DOHH2 (cell line): Measurements from ENCODE around the gene PIP5K1A.

Experiments
- H3F3A ChIP-seq: fragments of 200-600 bp; sonication (generic), shearing (Covaris generic); 2 replicates; pipeline ENCODE4 v1.6.0; 2016; ENCODE audit warnings: antibody characterized with exemption, mild to moderate bottlenecking; ENCODE audit not compliant: control insufficient read depth, insufficient read depth
- H3K27ac ChIP-seq: fragments of 200-600 bp; sonication (generic); 2 replicates; pipeline ENCODE4 v1.5.1; 2014; ENCODE audit warnings: low read depth, mild to moderate bottlenecking, low read length, moderate library complexity
- H3K27me3 ChIP-seq: fragments of 200-600 bp; sonication (generic); 2 replicates; pipeline ENCODE4 v1.6.1; 2014; ENCODE audit warnings: mild to moderate bottlenecking, low read length, mixed read lengths; ENCODE audit not compliant: control insufficient read depth
- H3K36me3 ChIP-seq: fragments of 200-600 bp; sonication (generic); 2 replicates; pipeline ENCODE4 v1.6.1; 2014; ENCODE audit warnings: mild to moderate bottlenecking, low read length, moderate library complexity, mixed read lengths; ENCODE audit not compliant: control insufficient read depth
- H3K4me1 ChIP-seq: fragments of 200-600 bp; sonication (generic); 2 replicates; pipeline ENCODE4 v1.6.1; 2014; ENCODE audit warnings: mild to moderate bottlenecking, low read length, mixed read lengths; ENCODE audit not compliant: control insufficient read depth
- H3K4me2 ChIP-seq: fragments of 200-600 bp; sonication (generic); 2 replicates; pipeline ENCODE4 v1.6.0; 2014; ENCODE audit warnings: mild to moderate bottlenecking, low read length, moderate library complexity
- H3K4me3 ChIP-seq: fragments of 200-600 bp; sonication (generic); 2 replicates; pipeline ENCODE4 v1.5.1; 2014; ENCODE audit warnings: mild to moderate bottlenecking, low read length, mixed read lengths
- H3K79me2 ChIP-seq: fragments of 200-600 bp; sonication (generic); 2 replicates; pipeline ENCODE4 v1.6.1; 2014; ENCODE audit warnings: mild to moderate bottlenecking, low read length, mixed read lengths; ENCODE audit not compliant: control insufficient read depth
- H3K9me2 ChIP-seq: fragments of 200-600 bp; sonication (generic); replicated peaks from 2 replicates; pipeline ENCODE4 v1.6.1; 2014; ENCODE audit warnings: mild to moderate bottlenecking, low read length, mixed read lengths; ENCODE audit not compliant: control insufficient read depth
- H3K9me3 ChIP-seq: fragments of 200-600 bp; sonication (generic); 2 replicates; pipeline ENCODE4 v1.6.1; 2014; ENCODE audit warnings: antibody characterized with exemption, low read length, mixed read lengths; ENCODE audit not compliant: control insufficient read depth, insufficient read depth
- H4K20me1 ChIP-seq: fragments of 200-600 bp; sonication (generic); 2 replicates; pipeline ENCODE4 v1.6.0; 2014; ENCODE audit warnings: low read depth, mild to moderate bottlenecking, antibody characterized with exemption, low read length, moderate library complexity; ENCODE audit not compliant: control insufficient read depth, insufficient read depth
- CTCF ChIP-seq: fragments of 200-600 bp; sonication (generic); IDR thresholded peaks from one replicate; pipeline ENCODE4 v1.5.1; 2014; ENCODE audit warnings: antibody characterized with exemption, mild to moderate bottlenecking, low read depth, low read length; ENCODE audit not compliant: poor library complexity, severe bottlenecking
- EZH2phosphoT487 ChIP-seq: fragments of 200-600 bp; sonication (generic); IDR thresholded peaks from 2 replicates; pipeline ENCODE4 v1.6.1; 2017; ENCODE audit warnings: borderline replicate concordance, mild to moderate bottlenecking, antibody characterized with exemption, low read length, moderate library complexity, mixed read lengths

The PIP5K1A gene

GRCh38 chr1:151289080-151289935 lies 91.0 kb downstream of the PIP5K1A start:
- no peaks in the 10 kb centered on the region for H4K20me1 ChIP-seq
- no peak overlapping the region for H3K4me3 ChIP-seq
- H3K36me3 ChIP-seq = peaks cover 82% of the 10 kb centered on the region
- H3K4me1 ChIP-seq = peaks cover 2% of the 10 kb centered on the region; the same call in 1 of the 2 replicates
- no peaks in the 10 kb centered on the region for H3K9me3 ChIP-seq
- H3F3A ChIP-seq = no peaks in the 10 kb centered on the region
- no peak overlapping the region for H3K27ac ChIP-seq
- TF ChIP-seq CTCF (no peak), EZH2phosphoT487 (no peak)
- H3K27me3 ChIP-seq = no peaks in the 10 kb centered on the region
- H3K4me2 ChIP-seq = no peak overlapping the region
- H3K9me2 ChIP-seq = no peaks in the 10 kb centered on the region
- peaks cover 33% of the 10 kb centered on the region for H3K79me2 ChIP-seq

GRCh38 chr1:151289991-151290708 lies 91.8 kb downstream of the PIP5K1A start:
- Histone ChIP-seq H3K27me3 (no peaks in the 10 kb centered on the region), H3K36me3 (peaks cover 80% of the 10 kb centered on the region), H3K4me2 (no peak overlapping the region), H3K4me1 (no peaks in the 10 kb centered on the region), H4K20me1 (no peaks in the 10 kb centered on the region), H3K27ac (no peak overlapping the region), H3F3A (no peaks in the 10 kb centered on the region), H3K9me3 (no peaks in the 10 kb centered on the region), H3K4me3 (no peak overlapping the region), H3K79me2 (peaks cover 24% of the 10 kb centered on the region), H3K9me2 (no peaks in the 10 kb centered on the region)
- no peak for TF ChIP-seq CTCF
- TF ChIP-seq EZH2phosphoT487 = no peak

- no peaks in the 10 kb centered on the region for H3K9me3 ChIP-seq
- peaks cover 20% of the 10 kb centered on the region for H3K79me2 ChIP-seq
- TF ChIP-seq EZH2phosphoT487 (no peak), CTCF (no peak)
- H3K4me3 ChIP-seq = no peak overlapping the region
- H3F3A ChIP-seq = no peaks in the 10 kb centered on the region
- no peaks in the 10 kb centered on the region for H3K9me2 ChIP-seq
- no peaks in the 10 kb centered on the region for H3K27me3 ChIP-seq
- H3K36me3 ChIP-seq = peaks cover 84% of the 10 kb centered on the region
- no peaks in the 10 kb centered on the region for H4K20me1 ChIP-seq
- H3K27ac ChIP-seq = no peak overlapping the region
- no peaks in the 10 kb centered on the region for H3K4me1 ChIP-seq
- no peak overlapping the region for H3K4me2 ChIP-seq
Measured at GRCh38 chr1:151290709-151291303, 92.5 kb downstream of the PIP5K1A start.
